AG04449 (cell line): ENCODE results near the gene PRM3.

Experiments used
- CTCF ChIA-PET: fragments of 350-600 bp; formaldehyde crosslinking; extraction: SDS; loops from one replicate; lab custom pipeline; 2021; ENCODE audit warnings: antibody characterized with exemption; lab: Yijun Ruan, JAX
- POLR2A ChIA-PET: fragments of 400-600, 350-600 bp; formaldehyde crosslinking; extraction: SDS; loops from one replicate; lab custom pipeline; 2020; ENCODE audit warnings: antibody characterized with exemption, inconsistent platforms; lab: Yijun Ruan, JAX
- DNase-seq: peaks from one replicate; pipeline ENCODE4 v3.0.0-alpha.2; 2010; ENCODE audit warnings: low read depth, low spot score
- H3K4me3 ChIP-seq: 2 replicates; pipeline ENCODE4 v1.5.1; 2011; ENCODE audit warnings: low read depth, mild to moderate bottlenecking, control low read depth, low read length
- TF ChIP-seq, protein P1 (sequence below): IDR thresholded peaks from one replicate; pipeline ENCODE4 v1.5.1; 2011; ENCODE audit warnings: mild to moderate bottlenecking, moderate library complexity, low read length, control low read depth, inconsistent platforms; ENCODE audit not compliant: insufficient read depth; ENCODE audit errors: missing control alignments

PRM3 gene

DNA sequence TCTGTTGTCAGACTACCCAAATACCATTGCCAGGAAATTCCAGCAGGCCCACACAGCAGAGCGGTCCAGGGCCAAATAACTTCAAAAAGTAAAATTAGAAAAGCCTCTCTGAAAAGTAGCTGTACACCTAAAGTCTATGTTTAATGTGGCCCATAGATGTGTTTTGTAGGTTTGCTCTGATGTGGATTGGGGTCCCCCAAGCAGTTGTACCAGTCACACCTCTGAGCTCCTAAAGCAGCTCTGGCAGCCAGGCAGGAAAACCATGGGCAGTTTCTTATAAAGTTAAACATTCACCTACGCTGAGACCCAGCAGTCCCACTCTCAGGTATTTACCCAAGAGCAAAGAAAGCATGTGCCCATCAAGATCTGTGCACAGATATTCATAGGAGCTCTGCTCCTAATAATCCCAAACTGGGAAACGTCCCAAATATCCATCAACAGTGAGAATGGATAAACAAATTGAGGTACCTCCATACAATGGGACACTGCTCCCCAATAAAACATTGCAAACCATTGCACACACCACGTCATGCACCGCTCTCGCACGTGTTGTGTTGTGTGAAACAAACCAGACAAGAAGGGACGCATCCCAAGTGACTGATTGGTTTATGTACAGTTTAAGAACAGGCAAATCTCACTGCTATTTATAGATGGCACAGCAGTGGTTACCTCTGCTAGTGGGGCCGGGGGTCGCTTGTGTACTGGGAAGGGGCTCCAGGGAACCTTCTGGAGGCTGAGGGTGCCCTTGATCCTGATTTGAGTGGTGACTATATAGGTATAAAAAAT is 23.5 kb upstream of the PRM3 start:
- peak overlapping the region; percentile 25; the same call in 1 of the 2 replicates for H3K4me3 ChIP-seq
- CTCF ChIA-PET: interaction anchor here (1.5 to 1.6 kb wide), 2 partner anchors 21 to 333 kb away, joined by 3 to 4 read pairs; no protein-coding TSS in a partner anchor

DNA sequence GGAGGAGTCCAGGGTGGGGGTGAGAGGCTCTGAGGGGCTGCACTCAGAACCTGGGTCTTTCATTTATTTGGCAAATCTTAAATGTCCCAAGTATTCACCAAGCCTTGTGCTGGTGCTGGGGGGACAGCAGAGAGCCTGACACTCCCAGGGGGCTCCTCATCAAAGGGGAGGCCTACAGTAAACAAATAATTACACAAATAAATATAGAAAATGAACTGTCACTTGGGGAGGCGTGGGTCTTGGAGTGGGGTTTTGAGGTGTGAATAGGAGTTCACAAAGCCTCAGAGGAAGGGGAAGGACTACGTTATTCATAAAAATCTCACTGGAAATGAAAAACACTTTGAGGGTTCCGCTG is 22.9 kb upstream of the PRM3 start:
- TF ChIP-seq, protein P1, sequence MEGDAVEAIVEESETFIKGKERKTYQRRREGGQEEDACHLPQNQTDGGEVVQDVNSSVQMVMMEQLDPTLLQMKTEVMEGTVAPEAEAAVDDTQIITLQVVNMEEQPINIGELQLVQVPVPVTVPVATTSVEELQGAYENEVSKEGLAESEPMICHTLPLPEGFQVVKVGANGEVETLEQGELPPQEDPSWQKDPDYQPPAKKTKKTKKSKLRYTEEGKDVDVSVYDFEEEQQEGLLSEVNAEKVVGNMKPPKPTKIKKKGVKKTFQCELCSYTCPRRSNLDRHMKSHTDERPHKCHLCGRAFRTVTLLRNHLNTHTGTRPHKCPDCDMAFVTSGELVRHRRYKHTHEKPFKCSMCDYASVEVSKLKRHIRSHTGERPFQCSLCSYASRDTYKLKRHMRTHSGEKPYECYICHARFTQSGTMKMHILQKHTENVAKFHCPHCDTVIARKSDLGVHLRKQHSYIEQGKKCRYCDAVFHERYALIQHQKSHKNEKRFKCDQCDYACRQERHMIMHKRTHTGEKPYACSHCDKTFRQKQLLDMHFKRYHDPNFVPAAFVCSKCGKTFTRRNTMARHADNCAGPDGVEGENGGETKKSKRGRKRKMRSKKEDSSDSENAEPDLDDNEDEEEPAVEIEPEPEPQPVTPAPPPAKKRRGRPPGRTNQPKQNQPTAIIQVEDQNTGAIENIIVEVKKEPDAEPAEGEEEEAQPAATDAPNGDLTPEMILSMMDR: no peak
- ChIA-PET CTCF (interaction anchor here (1.5 to 1.6 kb wide), 2 partner anchors 22 to 332 kb away, joined by 3 to 4 read pairs; no protein-coding TSS in a partner anchor), POLR2A (no interaction called here)
- H3K4me3 ChIP-seq: no peak overlapping the region
- DNase-seq: no peak

More for the DNA sequence above, 23.5 kb upstream of the PRM3 start:
- POLR2A ChIA-PET: interaction anchor here (0.8 to 1.1 kb wide), 2 partner anchors 28 to 41 kb away, joined by 3 to 6 read pairs; partner anchors contain the start of genes SOCS1 and TNP2
- DNase-seq: no peak
- TF ChIP-seq, protein P1: no peak

DNA sequence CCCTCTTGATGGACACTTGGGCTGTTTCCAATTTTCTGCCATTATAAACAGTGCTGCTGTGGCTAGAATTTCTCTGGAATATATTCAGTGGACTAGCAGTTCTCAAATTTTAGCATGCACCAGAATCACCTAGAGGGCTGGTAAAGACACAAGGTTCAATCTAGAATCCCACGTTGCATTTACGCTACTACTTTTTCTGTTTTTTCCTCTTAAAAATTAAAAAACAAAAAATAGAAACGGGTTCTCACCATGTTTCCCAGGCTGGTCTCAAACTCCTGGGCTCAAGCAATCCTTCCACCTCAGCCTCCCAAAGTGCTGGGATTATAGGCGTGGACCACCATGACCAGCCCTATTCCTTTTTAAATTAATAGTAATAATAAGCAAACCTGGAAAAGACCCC is 22.2 kb upstream of the PRM3 start:
- DNase-seq: no peak
- H3K4me3 ChIP-seq: no peak overlapping the region
- CTCF ChIA-PET: no interaction called here
- TF ChIP-seq, protein P1: no peak
- POLR2A ChIA-PET: no interaction called here

DNA sequence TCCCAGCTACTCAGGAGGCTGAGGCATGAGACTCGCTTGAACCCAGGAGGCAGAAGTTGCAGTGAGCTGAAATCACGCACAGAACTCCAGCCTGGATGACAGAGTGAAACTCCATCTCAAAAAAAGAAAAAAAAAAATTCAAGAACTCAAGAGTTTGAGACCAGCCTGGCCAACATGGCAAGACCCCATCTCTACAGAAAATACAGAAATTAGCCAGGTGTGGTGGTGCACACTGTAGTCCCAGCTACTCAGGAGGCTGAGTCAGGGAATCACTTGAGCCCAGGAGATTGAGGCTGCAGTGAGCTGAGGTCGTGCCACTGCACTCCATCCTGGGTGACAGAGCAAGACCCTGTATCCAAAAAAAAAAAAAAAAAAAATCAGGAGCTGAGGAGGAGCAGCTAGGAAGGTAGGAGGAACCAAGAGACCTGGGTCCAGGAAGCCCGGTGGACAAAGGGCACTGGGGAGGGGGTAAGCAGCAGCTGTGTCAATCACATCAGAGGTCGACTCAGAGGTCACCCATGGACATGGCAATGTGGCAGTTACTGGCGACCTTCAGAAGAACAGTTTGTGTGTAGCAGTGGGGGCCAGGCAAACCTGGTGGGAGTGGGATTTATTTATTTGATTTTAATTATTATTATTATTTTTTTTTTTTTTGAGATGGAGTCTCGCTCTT is 18.8 kb upstream of the PRM3 start:
- DNase-seq: no peak
- POLR2A ChIA-PET: no interaction called here
- TF ChIP-seq, protein P1: no peak
- H3K4me3 ChIP-seq: no peak overlapping the region
- CTCF ChIA-PET: interaction anchor here (1.1 kb wide), 1 partner anchor 9 kb away, joined by 3 read pairs; no protein-coding TSS in a partner anchor

DNA sequence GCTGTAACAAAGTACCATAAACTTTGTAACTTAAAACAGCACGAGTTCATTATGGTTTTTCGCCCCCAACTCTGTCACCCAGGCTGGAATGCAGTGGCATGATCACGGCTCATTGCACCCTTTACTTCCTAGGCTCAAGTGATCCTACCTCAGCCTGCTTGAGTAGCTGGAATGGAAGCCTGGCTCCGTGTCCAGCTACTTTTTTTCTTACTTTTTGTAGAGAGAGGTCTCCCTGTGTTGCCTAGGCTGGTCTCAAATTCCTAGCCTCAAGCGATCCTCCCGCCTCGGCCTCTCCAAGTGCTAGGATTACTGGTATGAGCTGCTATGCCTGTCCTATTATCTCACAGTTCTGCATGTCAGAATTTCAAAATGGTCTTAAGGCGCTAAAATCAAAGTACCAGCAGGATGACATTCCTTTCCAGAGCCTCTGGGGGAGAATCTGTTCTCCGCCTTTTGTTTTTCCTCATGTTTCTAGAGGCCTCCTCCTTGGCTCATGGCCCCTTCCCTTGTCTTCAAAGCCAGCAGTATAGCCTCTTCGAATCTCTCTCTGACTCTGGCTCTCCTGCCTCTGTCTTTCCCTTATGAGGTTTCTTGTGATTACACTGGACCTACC is 17.8 kb upstream of the PRM3 start:
- TF ChIP-seq, protein P1: no peak
- ChIA-PET POLR2A (no interaction called here), CTCF (interaction anchor here (1.1 kb wide), 1 partner anchor 10 kb away, joined by 3 read pairs; no protein-coding TSS in a partner anchor)
- no peak for DNase-seq
- H3K4me3 ChIP-seq: no peak overlapping the region
